Skeletal muscle cell (primary cell): Measurements from ENCODE around the gene VAV2.

Experiments used
- DNase-seq: peaks from one replicate; pipeline ENCODE4 v3.0.0-alpha.2; 2010; ENCODE audit warnings: low read depth
- H3K4me3 ChIP-seq: 2 replicates; pipeline ENCODE4 v1.5.1; 2011; ENCODE audit warnings: low read depth, mild to moderate bottlenecking, control low read depth, low read length, moderate library complexity

Gene VAV2

GRCh38 chr9:133821601-133822429, 170.3 kb downstream of the VAV2 start:
- DNase-seq, result no peak
- no peak overlapping the region for H3K4me3 ChIP-seq

DNA sequence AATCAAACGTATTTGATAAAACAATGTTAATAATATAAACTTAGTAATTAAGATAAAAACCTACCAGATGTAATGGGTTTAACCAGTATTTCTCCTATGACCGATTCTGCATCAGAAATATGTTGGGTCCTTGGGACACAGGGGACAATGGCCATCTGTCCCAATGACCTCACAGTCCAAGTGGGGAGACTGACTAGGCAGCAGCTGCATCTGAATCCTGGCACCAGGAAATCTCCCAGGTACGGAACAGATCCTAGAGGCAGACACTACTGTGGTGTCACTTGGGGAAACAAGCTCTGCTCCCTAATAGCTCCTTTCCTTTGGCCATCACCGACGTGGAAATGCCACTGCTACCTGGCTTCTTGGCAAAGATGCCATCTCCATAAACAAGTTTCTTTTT, 172.2 kb downstream of the VAV2 start:
- no peak overlapping the region for H3K4me3 ChIP-seq
- DNase-seq, result no peak

GRCh38 chr9:133818444-133818843, 173.7 kb downstream of the VAV2 start:
- no peak overlapping the region for H3K4me3 ChIP-seq
- peak; percentile 60 for DNase-seq

DNA sequence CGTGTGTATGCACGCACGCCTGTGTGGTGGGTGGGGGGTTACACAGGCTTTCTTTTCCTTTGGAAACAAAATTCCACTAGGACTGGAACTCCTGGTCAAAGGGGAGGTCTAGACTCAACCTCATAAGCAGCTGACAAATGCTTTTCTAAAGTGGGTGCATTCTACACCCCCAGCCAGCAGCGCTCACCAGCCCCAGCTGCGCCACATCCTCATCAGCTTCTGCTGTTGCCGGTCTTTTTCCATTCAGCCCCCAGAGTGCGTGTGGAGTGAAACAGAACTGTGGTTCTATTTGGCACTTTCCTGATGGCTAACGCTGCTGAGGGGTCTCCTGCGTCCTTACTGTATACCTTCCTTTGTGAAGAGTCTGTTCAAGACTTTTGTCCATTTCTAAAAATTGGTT, 176.3 kb downstream of the VAV2 start:
- H3K4me3 ChIP-seq, result no peak overlapping the region
- no peak for DNase-seq

- no peak overlapping the region for H3K4me3 ChIP-seq
- no peak for DNase-seq
Observed at GRCh38 chr9:133814586-133815208, 177.4 kb downstream of the VAV2 start.

DNA sequence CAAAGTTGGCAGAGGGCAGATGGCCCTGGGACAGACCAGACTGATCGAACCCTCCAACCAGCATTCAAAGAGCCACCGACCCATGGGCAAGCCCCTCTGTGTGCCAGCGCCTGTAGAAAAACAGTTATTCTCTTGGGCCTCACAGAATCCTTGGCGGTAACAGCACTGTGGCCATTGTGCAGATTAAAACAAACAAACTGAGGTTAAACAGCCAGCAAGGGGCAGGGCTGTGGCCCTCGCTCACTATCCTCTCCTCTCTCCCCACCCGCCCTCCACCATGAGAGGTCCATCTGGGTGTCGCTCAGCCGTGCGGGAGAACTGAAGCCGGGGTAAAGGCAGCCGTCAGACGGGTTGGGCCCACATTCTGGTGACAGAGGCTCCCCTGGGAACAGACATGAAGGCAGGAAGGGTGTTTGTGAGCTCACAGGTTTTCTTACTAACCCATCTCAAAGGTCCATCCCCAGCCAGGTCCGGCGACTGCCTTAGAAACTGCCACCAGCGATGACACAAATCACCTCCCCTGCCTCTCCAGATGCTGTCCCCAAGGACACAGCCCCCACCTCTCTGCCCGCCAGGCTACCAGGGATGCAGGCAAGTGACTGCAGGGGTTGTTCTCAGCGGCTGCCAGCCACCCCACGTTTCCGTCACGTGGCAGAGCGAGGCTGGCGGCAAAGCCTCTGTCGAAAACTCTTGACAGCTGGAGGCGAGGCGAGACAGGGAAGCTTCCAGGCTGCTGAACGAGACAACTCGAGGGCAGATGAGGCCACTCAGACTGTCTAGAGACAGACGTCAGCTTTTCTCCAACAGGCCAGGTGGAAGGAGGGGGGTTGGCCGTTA, 178.2 kb downstream of the VAV2 start:
- DNase-seq, result peak; percentile 40
- no peak overlapping the region for H3K4me3 ChIP-seq

GRCh38 chr9:133812941-133813748, 179.0 kb downstream of the VAV2 start:
- H3K4me3 ChIP-seq, result no peak overlapping the region
- no peak for DNase-seq

GRCh38 chr9:133812077-133812868, 179.9 kb downstream of the VAV2 start:
- no peak for DNase-seq
- no peak overlapping the region for H3K4me3 ChIP-seq

GRCh38 chr9:133811471-133811870, 180.7 kb downstream of the VAV2 start:
- no peak overlapping the region for H3K4me3 ChIP-seq
- DNase-seq, result no peak

DNA sequence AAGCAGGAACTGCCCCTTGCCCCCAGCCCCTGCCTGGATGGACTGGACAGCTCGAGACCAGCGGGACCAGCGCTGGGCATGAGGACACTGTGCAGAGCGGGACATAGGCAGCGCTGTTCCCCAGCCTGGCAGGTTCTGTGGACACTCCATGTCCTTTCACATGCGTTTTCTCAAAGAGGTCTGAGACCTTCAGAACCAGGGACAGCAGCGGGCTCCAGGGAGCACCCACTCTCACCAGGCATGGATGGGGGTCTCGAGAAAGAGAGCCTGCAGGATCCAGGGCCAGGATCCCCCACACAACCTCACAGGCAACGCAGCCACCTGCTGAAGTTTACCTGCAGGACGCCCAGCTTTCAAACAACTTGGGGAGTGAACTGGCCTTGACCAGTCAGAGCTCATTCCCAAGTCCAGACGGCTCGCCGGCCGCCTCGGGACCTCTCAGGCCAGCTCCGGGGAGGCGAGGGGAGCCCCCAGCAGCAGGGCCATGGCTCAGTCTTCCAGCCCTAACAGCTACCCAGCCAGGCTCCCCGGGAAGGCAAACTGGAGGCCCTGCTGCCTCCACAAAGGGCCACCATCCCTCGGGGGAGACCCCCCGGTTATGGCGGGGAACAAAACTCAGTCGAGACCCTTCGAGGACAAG, 181.4 kb downstream of the VAV2 start:
- no peak for DNase-seq
- no peak overlapping the region for H3K4me3 ChIP-seq

DNA sequence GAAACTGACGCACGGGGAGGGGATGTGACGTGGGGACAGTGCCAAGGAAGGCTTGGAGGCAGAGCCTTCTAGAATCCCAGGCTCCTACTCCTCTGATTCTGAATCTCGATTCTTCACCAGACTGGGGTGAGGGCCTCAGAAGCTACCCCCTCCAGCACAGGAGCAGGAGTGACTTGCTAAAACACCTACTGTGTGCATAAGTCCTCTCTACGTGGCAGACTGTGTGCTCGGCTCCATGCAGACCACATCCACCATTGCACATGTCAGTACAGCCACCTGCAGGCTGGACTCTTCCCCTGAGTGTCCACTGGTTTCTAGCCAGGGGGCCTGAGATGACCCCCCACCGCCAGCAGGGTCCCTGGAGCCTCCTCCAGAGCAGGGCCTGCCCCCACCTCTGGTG, 182.8 kb downstream of the VAV2 start:
- DNase-seq, result no peak
- no peak overlapping the region for H3K4me3 ChIP-seq

DNA sequence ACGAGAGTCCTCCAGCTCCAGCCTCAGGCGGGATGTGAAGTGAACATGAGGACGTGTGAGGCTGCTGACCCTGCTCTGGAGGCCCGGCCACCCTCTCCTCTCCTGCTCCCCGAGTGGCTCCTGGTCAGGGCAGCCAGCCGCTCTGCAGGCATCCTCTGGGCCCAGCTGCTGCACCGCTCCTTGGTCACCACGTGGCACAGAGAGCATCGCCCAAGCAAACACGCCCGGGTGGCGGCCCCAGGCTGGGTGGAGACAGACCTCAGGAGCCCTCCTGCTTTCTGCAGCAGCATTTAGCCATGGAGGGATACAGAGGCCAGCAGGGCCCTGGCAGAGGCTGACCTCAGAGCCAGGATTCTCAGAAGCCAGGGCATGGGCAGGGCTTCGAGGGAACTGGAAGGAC, 184.3 kb downstream of the VAV2 start:
- no peak for DNase-seq

DNA sequence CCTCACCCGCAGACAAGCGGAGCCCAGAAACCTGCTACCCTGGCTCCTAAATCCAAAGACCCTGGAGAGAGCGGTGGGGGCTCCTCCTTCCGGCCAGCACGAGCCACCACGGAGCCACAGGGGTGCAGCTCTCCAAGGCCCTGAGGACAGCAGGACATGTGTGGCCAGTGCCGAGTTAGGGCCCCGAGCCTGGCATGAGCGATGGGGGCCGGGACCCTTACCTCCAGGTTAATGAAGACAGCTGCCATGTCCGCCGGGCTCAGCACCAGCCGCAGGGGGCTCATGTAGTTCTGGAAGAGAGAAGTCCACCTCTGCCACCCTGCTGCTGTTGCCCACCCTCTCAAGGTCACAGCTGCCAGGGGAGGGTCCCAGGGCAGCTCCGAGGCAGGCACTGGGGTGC, 185.1 kb downstream of the VAV2 start:
- no peak for DNase-seq

More for the DNA sequence above, 184.3 kb downstream of the VAV2 start:
- no peak overlapping the region for H3K4me3 ChIP-seq

GRCh38 chr9:133806623-133807010, 185.5 kb downstream of the VAV2 start:
- no peak overlapping the region for H3K4me3 ChIP-seq
- DNase-seq, result no peak

More for the DNA sequence above, 185.1 kb downstream of the VAV2 start:
- H3K4me3 ChIP-seq, result no peak overlapping the region

DNA sequence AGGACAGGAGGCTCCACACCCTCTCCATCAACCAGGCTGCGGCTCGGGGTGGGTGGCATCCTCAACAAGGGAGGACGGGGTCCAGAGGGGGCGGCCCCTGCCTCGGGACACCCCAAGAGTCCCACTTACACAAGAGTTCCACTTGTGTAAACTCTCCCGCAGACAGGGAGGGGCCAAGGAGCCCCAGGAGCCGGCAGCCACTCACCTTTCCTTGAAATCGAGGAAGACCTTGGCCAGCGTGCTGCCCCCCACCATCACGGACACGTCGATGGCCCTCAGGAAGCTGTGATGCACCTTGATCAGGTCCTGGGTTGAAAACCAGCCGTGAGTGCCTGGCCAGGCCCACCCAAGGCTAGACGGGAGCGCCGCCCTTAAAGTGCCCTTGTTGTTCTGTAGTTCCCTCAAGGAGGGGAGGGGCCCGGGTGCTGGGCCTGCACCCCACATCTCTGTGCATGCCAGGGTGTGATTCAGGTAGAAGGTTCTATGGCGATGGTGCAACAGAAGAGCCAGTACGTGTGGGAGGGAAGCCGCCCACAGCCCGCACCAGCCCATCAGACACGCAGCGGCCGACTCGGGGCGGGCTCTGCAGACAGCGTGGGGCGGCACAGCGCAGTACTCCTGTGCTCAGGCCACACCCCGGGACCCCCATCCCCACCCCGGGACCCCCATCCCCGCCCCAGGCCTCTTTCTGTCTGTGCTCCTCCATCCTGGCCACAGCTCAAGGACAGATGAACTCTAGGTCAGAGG, 186.1 kb downstream of the VAV2 start:
- H3K4me3 ChIP-seq, result no peak overlapping the region
- no peak for DNase-seq

DNA sequence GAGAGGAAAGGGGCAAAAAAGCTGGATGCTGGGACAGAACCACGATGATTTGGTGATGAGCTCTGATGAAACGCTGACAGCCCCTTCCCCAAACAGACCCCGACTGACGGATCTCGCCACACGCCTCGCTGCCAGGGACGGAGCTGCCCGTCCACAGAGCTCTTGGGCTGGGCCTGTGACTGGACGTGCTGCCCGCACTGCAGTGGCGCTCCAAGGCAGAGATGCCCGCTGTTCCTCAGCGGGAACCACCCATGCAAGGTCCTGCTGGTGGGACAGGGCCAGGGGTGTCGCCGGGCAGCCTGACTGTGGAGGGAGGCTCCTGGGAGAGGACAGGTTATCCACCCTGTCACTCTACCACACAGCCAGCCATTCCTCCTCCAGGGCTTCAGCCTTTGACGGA, 187.9 kb downstream of the VAV2 start:
- H3K4me3 ChIP-seq, result no peak overlapping the region
- no peak for DNase-seq

- no peak overlapping the region for H3K4me3 ChIP-seq
- no peak for DNase-seq
Observed at GRCh38 chr9:133803745-133804144, 188.4 kb downstream of the VAV2 start.
